ENCODE data around the gene MIOS. TPM values are rescaled to one million over a fixed set of nuclear protein-coding genes. Genes with fewer than 3 reads are reported as not detected.

MIOS gene
- polyA plus RNA-seq, 3 donors = 18.3 to 32.6 (median 20.2) TPM

DNA sequence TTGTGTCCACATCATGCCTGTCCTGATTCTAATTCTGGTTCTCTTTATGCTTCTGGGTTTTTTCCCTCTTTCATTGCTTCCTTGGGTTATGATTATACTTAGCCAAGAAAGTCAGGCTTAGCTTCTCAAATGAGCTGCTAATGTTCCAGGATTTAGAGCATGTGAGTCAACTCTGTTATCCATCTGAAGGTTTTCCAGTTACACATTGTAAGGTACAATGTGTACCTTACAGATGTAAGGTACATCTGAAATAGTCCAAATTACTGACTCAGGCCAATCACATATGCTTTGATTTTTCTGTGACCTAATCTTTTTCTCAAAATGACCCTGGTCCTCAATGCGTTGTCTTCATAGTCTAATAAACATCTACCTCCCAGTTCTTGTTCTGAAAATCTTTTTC, 13.3 kb upstream of the MIOS start:
- whole genome bisulfite sequencing (ENCODE audit: insufficient coverage) = no CpG with 5 or more reads among the region's 1 CpG
- H3K36me3 ChIP-seq (replicated peaks in 1 of 2; ENCODE audit: control insufficient read depth in 1 of 2, insufficient read depth in 2 of 2, low read length in 2 of 2) = no peaks in the 10 kb centered on the region
- no peaks in the 10 kb centered on the region for H3K4me1 ChIP-seq (ENCODE audit: control insufficient read depth in 1 of 2, insufficient read depth in 2 of 2, low read length in 2 of 2)
- no peak overlapping the region for H2AFZ ChIP-seq (ENCODE audit: insufficient read depth, low read depth, low read length, poor library complexity, severe bottlenecking)
- TF ChIP-seq CTCF (IDR thresholded peaks at IDR 0.05) = no peak
- intact Hi-C loops (cut with micrococcal nuclease) = no loop called here
- no peak overlapping the region for H3K27ac ChIP-seq (ENCODE audit: low read depth in 1 of 2, low read length in 2 of 2)
- no peaks in the 10 kb centered on the region for H3K9me3 ChIP-seq (replicated peaks in 1 of 2; ENCODE audit: control insufficient read depth in 1 of 2, insufficient read depth in 1 of 2, low read length in 2 of 2)
- no peaks in the 10 kb centered on the region for H3K79me2 ChIP-seq (ENCODE audit: insufficient read depth, low read length)
- Mint-ChIP-seq H3K36me3 (no peaks in the 10 kb centered on the region), H3K9me3 (peaks cover 4 to 12% (median 9%) of the 10 kb centered on the region in 7 donors), H3K4me1 (no peaks in the 10 kb centered on the region), H3K27ac (no peak overlapping the region), H3K27me3 (ENCODE audit: low read depth in 3 of 3) (peaks cover 0 to 2% (median 0%) of the 10 kb centered on the region in 3 donors), H3K4me3 (no peak overlapping the region)
- no peaks in the 10 kb centered on the region for H3K27me3 ChIP-seq (ENCODE audit: control insufficient read depth in 2 of 2, insufficient read depth in 2 of 2, low read length in 2 of 2)
- no peak overlapping the region for H3K4me2 ChIP-seq (replicated peaks; ENCODE audit: extremely low read depth, low read length, poor library complexity, severe bottlenecking)
- no peak overlapping the region for H3K9ac ChIP-seq (ENCODE audit: insufficient read depth, low read length, poor library complexity, severe bottlenecking)
- DNase-seq = no peak
- H3K4me3 ChIP-seq (replicated peaks in 1 of 3; ENCODE audit: low read depth in 2 of 3, low read length in 3 of 3) = no peak overlapping the region
- H4K20me1 ChIP-seq (ENCODE audit: insufficient read depth, low read length) = no peaks in the 10 kb centered on the region

DNA sequence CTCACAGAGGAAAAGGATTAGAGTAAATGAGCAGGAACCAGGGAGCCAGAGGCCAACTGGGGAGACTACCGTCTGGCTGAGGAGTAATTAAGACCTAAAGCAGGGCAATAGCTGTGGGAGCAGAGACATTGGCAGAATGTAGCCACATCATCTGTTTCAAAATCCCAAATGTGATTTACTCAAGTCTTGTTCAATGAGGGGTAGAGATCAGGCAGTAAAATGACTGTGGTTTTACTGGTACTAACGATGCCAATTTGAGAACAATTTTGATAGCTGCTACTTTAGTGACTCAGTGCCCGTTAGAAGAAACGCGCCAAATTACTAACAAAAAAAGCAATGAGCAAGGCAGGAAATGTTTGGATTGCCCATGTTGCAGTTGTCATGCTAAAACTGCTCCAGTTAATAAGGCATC, 12.7 kb upstream of the MIOS start:
- Mint-ChIP-seq H3K4me1 (no peaks in the 10 kb centered on the region), H3K4me3 (no peak overlapping the region), H3K9me3 (peaks cover 4 to 19% (median 15%) of the 10 kb centered on the region in 7 donors), H3K36me3 (no peaks in the 10 kb centered on the region), H3K27ac (no peak overlapping the region), H3K27me3 (ENCODE audit: low read depth in 3 of 3) (peaks cover 0 to 2% (median 0%) of the 10 kb centered on the region in 3 donors)
- H3K9me3 ChIP-seq (replicated peaks in 1 of 2; ENCODE audit: control insufficient read depth in 1 of 2, insufficient read depth in 1 of 2, low read length in 2 of 2) = no peaks in the 10 kb centered on the region
- H3K4me3 ChIP-seq (replicated peaks in 1 of 3; ENCODE audit: low read depth in 2 of 3, low read length in 3 of 3) = no peak overlapping the region
- TF ChIP-seq CTCF (IDR thresholded peaks at IDR 0.05) = no peak
- H3K27me3 ChIP-seq (ENCODE audit: control insufficient read depth in 2 of 2, insufficient read depth in 2 of 2, low read length in 2 of 2) = no peaks in the 10 kb centered on the region
- no peaks in the 10 kb centered on the region for H3K79me2 ChIP-seq (ENCODE audit: insufficient read depth, low read length)
- H3K9ac ChIP-seq (ENCODE audit: insufficient read depth, low read length, poor library complexity, severe bottlenecking) = no peak overlapping the region
- no peaks in the 10 kb centered on the region for H3K36me3 ChIP-seq (replicated peaks in 1 of 2; ENCODE audit: control insufficient read depth in 1 of 2, insufficient read depth in 2 of 2, low read length in 2 of 2)
- no peak overlapping the region for H3K27ac ChIP-seq (ENCODE audit: low read depth in 1 of 2, low read length in 2 of 2)
- intact Hi-C loops (cut with micrococcal nuclease) = no loop called here
- no peak for DNase-seq
- H3K4me2 ChIP-seq (replicated peaks; ENCODE audit: extremely low read depth, low read length, poor library complexity, severe bottlenecking) = no peak overlapping the region
- H3K4me1 ChIP-seq (ENCODE audit: control insufficient read depth in 1 of 2, insufficient read depth in 2 of 2, low read length in 2 of 2) = no peaks in the 10 kb centered on the region
- 100% methylated on average over 1 of the region's 5 CpGs for WGBS (ENCODE audit: insufficient coverage)
- H2AFZ ChIP-seq (ENCODE audit: insufficient read depth, low read depth, low read length, poor library complexity, severe bottlenecking) = no peak overlapping the region
- no peaks in the 10 kb centered on the region for H4K20me1 ChIP-seq (ENCODE audit: insufficient read depth, low read length)
